Tibial nerve (tissue), 4 donors: ENCODE results near the gene MERTK.

ENCODE experiments used
- CTCF ChIP-seq, 5 experiments: fragments of 200-600 bp in 3 of 5; fragments of 450-650 bp in 2 of 5; sonication (generic) in 3 of 5; IDR thresholded peaks; one replicate each; pipeline ENCODE4 v1.5.1; 2016 to 2019; ENCODE audit warnings: antibody characterized with exemption in 5 of 5, mild to moderate bottlenecking in 3 of 5, moderate library complexity in 2 of 5
- EP300 ChIP-seq, 2 donors: sonication (generic); formaldehyde crosslinking; IDR thresholded peaks; one replicate each; pipeline ENCODE4 v1.6.1; 2017; ENCODE audit warnings: antibody characterized with exemption in 2 of 2, mild to moderate bottlenecking in 1 of 2
- POLR2A ChIP-seq, 2 donors: fragments of 450-650 bp; IDR thresholded peaks; one replicate each; pipeline ENCODE4 v1.6.1; 2017; ENCODE audit warnings: antibody characterized with exemption in 2 of 2, mild to moderate bottlenecking in 2 of 2, moderate library complexity in 2 of 2

- TF ChIP-seq CTCF (IDR thresholded peaks at IDR 0.05): no peak
- TF ChIP-seq POLR2A (IDR thresholded peaks at IDR 0.05): no peak
- no peak for TF ChIP-seq EP300 (IDR thresholded peaks at IDR 0.05)
Observed at GRCh38 chr2:112062894-112063293, 164.5 kb downstream of the MERTK start.
